Measurements from ENCODE around the gene PLEKHG4B.

DNA sequence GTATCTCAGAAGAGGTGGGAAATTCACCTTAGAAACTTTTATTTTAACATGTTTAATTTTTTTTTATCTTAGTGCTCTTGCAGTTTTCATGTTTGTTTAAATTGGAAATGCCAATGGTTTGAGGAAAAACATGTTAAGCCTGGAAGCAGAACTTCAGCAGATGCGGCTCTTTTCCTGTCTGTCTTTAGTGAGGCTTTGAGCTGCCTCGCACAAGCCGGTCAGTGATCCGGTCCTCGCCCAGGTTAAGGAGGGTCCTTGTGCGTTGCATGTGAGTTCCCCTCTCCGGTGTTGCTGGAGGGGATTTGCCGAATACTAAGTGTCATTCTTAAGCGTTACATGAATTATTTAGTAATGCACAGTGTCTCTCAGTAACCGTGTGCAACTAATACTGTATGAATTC is 9.4 kb upstream of the PLEKHG4B start:
- TF ChIP-seq POLR2AphosphoS5 (IDR thresholded peaks at IDR 0.05) (no peak), POLR2A (IDR thresholded peaks at IDR 0.05) (no peak)
- TF ChIP-seq, protein P1, sequence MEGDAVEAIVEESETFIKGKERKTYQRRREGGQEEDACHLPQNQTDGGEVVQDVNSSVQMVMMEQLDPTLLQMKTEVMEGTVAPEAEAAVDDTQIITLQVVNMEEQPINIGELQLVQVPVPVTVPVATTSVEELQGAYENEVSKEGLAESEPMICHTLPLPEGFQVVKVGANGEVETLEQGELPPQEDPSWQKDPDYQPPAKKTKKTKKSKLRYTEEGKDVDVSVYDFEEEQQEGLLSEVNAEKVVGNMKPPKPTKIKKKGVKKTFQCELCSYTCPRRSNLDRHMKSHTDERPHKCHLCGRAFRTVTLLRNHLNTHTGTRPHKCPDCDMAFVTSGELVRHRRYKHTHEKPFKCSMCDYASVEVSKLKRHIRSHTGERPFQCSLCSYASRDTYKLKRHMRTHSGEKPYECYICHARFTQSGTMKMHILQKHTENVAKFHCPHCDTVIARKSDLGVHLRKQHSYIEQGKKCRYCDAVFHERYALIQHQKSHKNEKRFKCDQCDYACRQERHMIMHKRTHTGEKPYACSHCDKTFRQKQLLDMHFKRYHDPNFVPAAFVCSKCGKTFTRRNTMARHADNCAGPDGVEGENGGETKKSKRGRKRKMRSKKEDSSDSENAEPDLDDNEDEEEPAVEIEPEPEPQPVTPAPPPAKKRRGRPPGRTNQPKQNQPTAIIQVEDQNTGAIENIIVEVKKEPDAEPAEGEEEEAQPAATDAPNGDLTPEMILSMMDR (IDR thresholded peaks at IDR 0.05), result no peak
